Body of pancreas (tissue), 4 donors: Measurements from ENCODE around the gene ALG14.
"Not testable (repeated sequence)": the region's sequence is repeated elsewhere in the genome, so short reads cannot be mapped to it uniquely, and the experiment has no call there.

ENCODE experiments used
- CTCF ChIP-seq, 7 experiments: fragments of 450-650 bp in 4 of 7; fragments of 200-600 bp in 3 of 7; sonication (generic) in 3 of 7; IDR thresholded peaks; one replicate each; pipeline ENCODE4 v1.5.1; 2016 to 2019; ENCODE audit warnings: antibody characterized with exemption in 7 of 7
- POLR2A ChIP-seq, 3 donors: fragments of 450-650 bp; IDR thresholded peaks; one replicate each; pipeline ENCODE4 v1.6.1; 2016; ENCODE audit warnings: antibody characterized with exemption in 3 of 3, mild to moderate bottlenecking in 2 of 3

GRCh38 chr1:95092891-95093290 is 20.1 kb upstream of the ALG14 start:
- not testable (repeated sequence) for TF ChIP-seq CTCF, POLR2A (IDR thresholded peaks at IDR 0.05)
